Gastroesophageal sphincter (tissue), 3 donors: ENCODE data around the gene BROX.

Experiments
- CTCF ChIP-seq, 4 experiments: fragments of 200-600 bp in 2 of 4; fragments of 450-650 bp in 2 of 4; sonication (generic) in 1 of 4; IDR thresholded peaks; one replicate each; pipeline ENCODE4 v1.5.1; 2017 to 2019; ENCODE audit warnings: antibody characterized with exemption in 4 of 4, mild to moderate bottlenecking in 2 of 4, moderate library complexity in 2 of 4
- POLR2A ChIP-seq, 2 donors: fragments of 450-650 bp; IDR thresholded peaks; one replicate each; pipeline ENCODE4 v1.6.1; 2017; ENCODE audit warnings: antibody characterized with exemption in 2 of 2, mild to moderate bottlenecking in 2 of 2, moderate library complexity in 1 of 2
- POLR2AphosphoS5 ChIP-seq: sonication (generic); formaldehyde crosslinking; IDR thresholded peaks from one replicate; pipeline ENCODE4 v1.6.1; 2017; ENCODE audit warnings: antibody characterized with exemption

- TF ChIP-seq CTCF (IDR thresholded peaks at IDR 0.05) = no peak
- no peak for TF ChIP-seq POLR2A (IDR thresholded peaks at IDR 0.05)
- TF ChIP-seq POLR2AphosphoS5 = peak; percentile 93
Observed at GRCh38 chr1:222757646-222758268, 45.4 kb downstream of the BROX start.
